DMS79 treated with DMSO at 0.1 percent for 48 hours (cell line): ENCODE results near the gene CSTPP1.
"Not testable (repeated sequence)": the region's sequence is repeated elsewhere in the genome, so short reads cannot be mapped to it uniquely, and the experiment has no call there.

ENCODE experiments used
- DNase-seq: peaks from one replicate; lab custom pipeline; 2025; lab: John Stamatoyannopoulos, UW

The CSTPP1 gene

DNA sequence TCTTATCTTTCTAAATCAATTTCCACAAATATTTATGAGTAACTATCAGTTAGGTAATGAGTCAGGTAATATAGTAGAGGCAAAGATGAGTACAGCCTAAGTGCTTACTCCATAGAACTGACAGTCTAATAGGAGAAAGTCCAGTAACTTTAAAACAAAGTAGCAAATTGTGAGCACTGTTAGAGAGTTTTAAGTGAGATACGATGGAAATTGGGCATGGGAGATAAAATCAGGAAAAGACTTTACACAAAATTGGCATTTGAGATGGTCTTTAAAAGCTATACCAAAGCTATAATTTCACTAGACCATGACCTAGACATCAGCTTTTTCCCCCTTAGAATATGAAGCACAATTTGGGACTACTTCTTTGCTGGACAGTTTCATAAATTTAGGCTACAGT lies 113.7 kb downstream of the CSTPP1 start:
- no peak for DNase-seq

DNA sequence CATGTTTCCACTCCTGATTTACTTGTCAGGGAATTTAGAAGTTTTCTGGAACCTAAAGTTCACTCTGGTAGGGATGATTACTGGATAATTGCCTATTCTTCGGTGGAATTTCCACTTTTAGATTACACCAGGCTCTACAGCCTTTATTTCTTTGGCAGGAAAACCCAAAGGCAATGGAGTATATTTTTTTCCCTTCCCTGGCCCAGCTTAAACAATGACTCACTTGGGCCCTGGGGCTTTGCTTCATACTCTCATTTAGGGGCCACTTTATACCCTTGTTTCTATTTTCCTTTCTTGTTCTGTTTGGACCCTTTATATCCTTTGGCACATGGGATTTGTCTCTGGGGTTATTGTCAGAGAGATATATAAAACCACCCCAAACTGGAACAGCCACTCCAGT lies 114.7 kb downstream of the CSTPP1 start:
- no peak for DNase-seq

DNA sequence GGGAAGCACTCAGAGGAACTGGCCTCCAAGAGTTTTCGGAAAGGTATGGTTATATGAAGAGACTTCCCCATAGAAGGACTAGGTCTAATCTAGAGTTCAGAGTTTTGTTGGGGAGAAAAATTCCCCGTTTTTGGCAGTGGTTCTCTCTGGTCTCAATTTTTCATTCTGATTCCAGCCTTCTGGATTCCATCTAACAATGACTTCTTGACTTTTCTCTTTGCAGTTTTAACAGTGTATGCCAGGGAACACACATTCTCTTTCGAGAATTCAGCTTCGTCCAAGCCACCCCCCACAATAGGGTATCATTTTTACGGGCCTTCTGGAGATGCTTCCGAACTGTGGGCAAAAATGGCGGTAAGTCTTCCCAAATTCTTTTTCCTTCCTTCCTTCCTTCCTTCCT lies 115.6 kb downstream of the CSTPP1 start:
- DNase-seq, result no peak

DNA sequence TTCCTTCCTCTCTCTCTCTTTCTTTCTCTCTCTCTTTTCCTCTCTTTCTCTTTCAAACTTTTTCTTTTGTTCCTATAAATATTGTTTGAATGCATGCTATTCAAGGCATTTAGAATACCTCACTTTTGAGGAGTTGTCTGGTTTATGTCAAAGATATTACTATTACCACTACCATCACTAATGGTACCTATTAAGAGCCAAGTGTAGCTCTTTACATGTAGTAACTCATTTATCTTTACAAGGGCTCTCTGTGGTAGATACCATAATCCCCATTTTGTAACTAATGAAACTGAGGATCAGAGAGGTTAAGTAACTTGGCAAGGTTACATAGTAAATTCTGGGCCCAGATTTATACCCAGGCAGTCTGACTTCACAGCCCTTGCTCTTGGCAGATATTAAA lies 116.0 kb downstream of the CSTPP1 start:
- no peak for DNase-seq

DNA sequence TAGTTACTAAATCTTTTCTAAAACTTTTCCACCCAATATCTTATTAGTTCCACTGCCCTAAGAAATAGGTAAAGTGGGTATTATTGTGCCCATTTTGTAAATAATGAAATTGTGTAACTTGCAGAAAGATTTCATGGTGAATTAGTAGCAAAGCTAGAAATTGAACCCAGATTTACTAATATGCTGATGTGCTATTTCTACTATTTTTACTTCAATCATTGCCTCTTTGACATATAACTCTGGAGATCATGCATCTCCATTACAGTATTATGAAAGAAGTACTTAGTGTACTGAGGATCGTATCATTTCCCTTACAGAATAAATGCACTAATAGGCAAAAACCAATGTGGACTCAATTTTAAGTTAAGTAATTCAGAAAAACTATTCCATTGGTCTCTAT lies 119.0 kb downstream of the CSTPP1 start:
- no peak for DNase-seq

DNA sequence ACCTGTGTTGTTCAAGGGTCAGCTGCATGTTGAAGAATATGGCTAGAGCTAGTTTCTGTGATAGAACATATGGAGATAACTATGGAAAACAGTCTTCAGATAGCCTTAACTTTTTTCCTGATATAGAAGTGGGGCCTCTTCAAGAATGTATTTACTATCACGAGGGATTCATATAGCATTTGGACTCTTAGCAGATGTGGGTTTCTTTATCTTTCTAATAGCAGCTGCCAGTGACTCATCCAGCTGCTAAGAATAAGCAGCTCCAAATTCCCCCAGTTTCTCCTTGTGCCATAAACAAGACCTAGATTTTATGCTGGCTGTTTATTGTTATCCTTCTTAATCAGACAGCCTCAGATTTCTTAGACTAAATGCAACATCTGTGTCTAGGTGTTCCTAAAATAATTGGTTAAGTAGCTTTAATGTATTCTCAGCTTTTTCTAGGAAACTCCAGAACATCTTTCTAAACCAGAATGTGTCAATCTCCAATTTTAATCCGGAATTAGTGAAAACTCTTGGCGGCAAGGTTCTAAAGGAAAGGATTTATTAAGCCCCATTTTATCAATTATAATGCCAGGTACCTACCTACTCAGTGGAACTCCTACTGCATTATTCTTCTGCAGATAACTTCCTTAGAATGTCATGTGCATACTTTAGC lies 119.8 kb downstream of the CSTPP1 start:
- DNase-seq, result no peak

DNA sequence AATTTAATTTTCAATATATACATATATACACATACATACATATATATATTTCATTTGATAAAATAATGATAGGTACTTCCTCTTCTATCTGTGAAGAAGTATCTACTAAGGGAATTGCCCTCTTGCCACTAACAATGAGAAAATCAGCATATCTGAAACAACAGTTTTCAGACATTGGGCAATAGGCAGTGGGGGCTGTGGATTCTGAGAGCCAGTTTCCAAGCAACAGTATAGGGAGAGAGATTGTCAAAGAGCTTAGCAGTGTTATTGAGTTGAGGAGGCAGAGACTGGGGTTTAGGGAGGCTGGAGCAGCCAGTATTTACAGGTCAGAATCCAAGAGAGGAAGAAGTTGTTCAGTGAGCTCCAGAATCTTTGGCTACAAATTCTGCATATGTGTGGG lies 120.8 kb downstream of the CSTPP1 start:
- no peak for DNase-seq

DNA sequence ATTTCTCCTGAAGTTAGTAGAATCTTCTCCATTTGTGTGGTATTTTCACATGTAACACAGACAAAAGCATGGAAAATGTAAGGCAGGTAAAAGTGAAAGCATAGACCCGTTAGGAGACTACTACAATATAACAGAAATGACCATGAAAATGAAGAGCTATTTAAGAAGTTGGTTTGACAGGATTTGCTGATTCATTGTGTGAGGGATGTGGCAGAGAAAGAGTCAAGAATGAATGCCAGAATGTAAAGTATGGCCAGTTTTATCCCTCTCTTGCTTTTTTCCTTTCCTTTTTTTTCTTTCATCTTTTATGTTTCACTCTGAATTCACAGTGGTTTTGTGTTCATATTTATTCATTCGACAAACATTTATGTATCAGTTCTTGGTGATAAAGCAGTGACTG lies 124.2 kb downstream of the CSTPP1 start:
- no peak for DNase-seq

DNA sequence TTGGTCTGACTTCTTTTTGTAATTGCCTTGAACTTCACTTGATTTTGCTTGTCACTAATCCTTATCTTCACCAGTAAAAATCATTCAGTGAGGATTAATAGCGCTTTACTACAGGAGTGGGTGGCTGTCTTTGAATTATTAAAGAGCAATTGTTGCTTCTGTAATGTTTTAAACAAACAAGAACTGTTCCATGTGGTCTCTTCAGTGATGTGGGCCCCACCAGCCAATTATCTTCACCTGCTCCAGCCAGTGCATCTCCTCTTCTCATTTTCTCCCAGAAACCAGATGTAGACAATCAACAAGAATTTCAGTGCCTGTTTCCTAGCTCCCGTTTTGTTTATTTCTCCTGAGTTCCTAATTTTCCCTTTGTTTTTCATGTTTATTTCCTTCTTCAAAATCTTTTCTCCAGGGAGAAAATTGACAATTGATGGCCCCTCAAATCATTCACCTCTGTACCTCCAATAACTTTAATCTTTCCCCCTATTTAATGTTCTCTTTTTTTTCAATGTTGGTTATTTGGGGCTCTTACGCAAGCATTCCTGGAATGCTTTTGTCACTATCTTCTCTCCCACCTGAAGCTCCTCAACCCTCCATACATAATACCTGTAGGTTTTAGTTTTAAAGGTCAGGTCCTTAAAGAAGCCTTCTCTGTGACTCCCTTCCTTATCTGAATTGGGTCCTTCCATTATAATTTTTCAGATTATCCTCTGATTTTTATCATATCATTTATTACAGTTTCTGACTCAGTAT lies 125.0 kb downstream of the CSTPP1 start:
- DNase-seq, result no peak

DNA sequence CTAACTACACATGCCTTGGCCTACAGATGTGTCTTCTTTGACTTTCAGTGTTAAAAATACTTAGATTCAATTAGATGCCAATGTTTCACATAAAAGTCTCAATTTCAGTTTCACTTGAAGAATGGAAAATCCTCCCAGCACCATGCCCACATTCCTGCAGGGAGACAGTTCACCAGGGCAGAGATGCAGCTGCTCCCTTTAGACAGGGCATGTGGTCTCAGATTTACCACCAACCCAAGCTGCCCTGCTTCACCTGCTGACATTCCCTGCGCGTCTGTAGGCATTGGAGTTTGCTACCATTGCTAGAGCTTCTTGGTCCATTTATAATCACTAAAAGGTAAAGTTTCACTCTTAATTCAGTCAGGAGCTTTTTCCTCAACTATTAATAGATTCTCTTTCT lies 126.2 kb downstream of the CSTPP1 start:
- DNase-seq, result no peak

DNA sequence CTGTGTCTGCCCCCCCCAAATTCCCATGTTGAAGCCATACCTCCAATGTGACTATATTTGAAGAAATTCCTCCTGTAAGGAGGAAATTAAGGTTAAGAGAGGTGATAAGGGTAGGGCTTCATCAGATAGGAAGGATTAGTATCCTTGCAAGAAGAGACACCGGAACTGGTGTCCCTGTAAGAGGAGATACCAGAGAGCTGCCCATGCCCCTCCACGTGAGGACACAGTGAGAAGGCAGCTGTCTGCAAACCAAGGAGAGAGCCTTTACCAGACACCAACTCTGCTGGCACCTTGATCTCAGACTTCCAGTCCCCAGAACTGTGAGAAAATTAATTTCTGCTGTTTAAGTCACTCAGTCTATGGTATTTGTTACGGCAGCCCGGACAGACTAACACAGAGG lies 130.8 kb downstream of the CSTPP1 start:
- no peak for DNase-seq

DNA sequence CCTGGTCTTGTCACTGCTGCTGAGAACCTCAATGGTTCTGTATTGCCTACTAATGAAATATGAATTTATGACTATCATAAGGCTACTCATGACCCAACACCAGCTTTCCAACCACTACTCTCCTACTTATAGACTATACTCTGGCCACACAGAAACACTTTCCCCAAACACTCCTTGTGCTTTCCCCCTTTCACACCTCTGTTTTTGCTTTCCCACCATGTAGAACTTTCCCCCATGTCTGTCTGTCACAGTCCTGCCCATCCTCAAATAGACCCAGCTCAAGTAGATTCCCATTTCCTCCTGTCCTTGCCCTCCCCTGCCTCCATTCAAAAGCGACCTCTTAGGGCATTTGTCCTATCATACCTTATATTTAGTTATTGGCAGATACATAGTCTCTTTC lies 134.2 kb downstream of the CSTPP1 start:
- no peak for DNase-seq

DNA sequence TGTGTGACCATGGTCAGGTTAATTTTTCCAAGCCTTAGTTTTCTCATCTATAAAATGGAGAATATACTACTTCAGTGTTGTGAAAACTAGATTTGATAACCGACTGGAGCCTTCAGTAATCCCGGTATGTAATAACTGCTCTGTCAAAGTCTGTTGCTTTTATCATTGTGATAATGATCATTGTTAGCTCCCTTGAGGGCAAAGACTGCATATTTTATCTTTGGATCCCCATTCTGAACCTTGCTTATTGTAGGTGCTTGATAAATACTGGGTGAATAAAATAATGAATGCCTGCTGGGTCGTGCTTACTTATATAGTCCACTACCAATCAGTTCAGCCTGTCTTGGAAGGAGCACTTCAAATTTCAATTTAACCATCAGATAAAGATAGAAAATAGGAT lies 134.8 kb downstream of the CSTPP1 start:
- DNase-seq, result no peak

DNA sequence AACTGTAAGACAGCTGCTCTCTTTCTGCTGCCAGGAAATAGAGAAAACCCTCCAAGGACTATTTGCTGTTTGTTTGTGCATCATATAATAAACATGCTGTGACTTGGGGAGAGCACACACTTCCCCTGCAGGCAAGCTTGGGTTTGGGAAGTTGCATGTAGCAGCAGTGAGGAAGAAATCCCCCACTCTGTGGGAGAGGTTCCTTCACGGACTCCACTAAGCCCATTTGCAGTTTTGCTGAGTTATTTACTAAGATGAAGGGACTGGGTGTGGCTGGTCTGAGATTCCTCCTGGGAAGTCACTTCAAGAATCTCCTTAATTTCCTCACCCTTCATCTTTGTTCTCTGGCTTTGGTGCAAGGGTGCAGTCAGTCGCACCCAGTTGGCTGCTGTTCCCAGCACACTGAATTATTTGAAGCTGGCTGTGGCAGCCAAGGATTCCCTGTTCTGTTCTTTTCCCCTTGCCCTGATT lies 135.3 kb downstream of the CSTPP1 start:
- no peak for DNase-seq

DNA sequence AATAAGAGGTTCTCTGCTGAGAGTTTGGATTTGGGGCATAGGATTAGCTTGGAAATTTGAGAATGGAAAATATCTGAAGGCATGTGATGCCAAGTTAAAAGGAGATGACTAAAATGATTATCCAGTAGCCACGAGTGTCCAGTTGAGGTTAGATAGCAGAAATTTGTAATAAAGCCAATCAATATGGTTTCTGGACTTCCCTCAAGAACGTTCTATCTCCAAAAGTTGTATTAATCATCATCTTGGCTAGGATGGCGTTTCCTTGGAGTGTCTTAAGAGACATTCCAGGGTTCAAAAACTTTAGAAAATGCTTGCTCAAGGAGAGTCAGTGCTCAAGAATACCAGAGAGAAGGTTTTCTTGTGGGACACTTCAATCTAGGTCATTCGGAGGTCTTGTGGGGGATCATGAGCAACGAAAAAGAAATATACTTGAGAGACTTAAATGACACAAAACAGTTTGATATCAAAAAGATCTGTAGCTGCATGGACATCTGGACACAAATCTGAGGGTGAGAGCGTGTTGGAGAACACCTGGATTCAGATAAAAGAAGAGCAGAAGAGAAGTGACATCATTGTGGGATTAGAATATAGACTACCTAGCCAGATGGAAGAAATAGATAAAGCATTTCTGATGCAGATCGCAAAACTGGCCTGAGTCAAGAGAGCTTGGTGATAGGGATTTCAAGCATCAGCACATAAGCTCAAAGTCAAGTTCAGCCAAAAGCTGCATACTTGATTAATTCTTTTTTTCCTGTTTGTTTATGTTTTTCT lies 142.4 kb downstream of the CSTPP1 start:
- no peak for DNase-seq

DNA sequence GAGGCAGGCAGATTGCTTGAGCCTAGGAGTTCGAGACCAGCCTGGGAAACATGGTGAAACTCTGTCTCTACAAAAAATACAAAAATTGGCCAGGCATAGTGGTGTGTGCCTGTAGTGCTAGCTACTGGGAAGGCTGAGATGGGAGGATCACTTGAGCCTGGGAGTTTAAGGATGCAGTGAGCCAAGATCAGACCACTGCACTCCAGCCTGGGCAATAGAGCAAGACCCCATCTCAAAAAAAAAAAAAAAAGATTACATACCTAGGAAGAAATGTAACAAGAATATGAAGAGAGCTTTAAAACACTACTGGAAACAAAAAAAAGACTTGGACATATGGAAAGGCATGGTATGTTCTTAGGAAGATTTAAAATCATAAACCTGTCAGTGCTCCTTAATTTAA lies 144.2 kb downstream of the CSTPP1 start:
- DNase-seq, result not testable (repeated sequence)

DNA sequence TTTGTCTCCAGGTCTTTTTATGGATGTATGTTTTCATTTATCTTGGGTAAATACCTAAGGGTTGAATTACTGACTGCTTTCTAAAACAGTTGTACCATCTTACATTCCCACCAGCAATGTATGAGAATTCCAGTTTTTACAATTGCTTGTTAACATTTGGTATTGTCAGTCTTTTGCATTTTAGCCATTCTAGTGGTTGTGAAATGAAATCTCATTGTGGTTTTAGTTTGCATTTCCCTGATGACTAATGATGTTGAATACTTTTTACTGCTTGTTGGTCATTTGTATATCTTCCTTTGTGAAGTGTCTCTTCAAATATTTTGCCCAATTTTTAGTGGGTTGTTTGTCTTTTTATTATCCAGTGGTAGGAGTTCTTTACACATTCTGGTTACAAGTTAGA lies 147.4 kb downstream of the CSTPP1 start:
- DNase-seq, result no peak

DNA sequence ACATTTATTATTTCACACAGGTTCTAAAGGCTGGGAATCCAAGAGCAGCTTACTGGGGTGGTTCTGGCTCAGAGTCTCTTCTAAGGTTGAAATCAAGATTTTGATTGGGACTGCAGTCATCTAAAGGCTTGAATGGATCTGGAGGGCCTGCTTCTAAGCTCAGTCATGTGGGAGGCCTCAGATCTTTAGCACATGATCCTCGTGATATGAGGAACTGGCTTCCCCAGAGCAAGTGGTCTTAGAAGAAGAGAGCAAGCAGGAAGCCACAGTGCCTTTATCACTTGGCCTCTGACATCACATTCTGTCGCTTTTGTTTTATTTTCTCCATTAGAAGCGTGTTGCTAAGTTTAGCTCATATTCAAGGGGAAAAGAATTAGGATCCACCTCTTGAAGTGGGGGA lies 151.2 kb downstream of the CSTPP1 start:
- DNase-seq, result no peak

DNA sequence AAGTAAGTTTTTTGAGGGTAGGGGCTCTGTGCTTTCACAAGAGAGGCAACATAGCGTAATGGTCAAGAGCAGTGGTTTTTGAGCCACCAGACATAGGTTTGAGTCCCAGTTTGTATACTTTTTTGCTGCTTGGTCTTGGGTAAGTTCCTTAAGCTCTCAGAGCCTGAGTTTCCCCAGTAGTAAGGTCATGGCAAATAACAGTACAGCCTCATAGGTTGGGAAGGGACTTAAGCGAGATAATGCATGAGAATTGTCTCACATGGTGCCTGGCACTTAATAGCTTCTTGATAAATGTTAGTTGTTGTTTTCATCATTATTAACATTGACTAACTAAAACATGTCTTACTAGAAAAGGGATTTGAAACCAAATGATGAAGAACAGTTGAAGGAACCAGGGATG lies 157.0 kb downstream of the CSTPP1 start:
- no peak for DNase-seq

DNA sequence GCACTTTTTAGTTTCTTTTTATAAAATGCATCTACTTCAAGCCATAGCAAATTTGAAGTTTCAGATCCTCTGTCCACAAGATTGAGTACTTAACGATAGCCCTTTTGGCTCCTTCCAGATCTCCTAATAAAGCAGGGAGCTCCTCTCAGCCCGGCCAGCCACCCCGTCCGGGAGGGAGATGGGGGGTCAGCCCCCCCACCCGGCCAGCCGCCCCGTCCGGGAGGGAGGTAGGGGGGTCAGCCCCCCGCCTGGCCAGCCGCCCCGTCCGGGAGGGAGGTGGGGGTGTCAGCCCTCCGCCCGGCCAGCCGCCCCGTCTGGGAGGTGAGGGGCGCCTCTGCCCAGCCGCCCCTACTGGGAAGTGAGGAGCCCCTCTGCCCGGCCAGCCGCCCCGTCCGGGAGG lies 160.3 kb downstream of the CSTPP1 start:
- DNase-seq, result not testable (repeated sequence)

DNA sequence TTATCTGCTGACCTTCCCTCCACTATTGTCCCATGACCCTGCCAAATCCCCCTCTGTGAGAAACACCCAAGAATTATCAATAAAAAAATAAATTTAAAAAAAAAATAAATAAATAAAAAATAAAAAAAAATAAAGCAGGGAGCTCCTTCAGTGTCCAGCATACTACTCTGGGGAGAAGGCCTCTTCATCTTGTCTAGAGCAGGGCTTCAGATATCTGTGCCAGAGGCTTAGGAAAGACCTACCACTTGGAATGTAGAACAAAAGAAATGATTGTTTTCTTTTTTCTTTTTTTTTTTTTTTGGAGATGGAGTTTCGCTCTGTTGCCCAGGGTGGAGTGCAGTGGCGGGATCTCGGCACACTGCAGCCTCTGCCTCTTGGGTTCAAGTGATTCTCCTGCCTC lies 161.7 kb downstream of the CSTPP1 start:
- not testable (repeated sequence) for DNase-seq

DNA sequence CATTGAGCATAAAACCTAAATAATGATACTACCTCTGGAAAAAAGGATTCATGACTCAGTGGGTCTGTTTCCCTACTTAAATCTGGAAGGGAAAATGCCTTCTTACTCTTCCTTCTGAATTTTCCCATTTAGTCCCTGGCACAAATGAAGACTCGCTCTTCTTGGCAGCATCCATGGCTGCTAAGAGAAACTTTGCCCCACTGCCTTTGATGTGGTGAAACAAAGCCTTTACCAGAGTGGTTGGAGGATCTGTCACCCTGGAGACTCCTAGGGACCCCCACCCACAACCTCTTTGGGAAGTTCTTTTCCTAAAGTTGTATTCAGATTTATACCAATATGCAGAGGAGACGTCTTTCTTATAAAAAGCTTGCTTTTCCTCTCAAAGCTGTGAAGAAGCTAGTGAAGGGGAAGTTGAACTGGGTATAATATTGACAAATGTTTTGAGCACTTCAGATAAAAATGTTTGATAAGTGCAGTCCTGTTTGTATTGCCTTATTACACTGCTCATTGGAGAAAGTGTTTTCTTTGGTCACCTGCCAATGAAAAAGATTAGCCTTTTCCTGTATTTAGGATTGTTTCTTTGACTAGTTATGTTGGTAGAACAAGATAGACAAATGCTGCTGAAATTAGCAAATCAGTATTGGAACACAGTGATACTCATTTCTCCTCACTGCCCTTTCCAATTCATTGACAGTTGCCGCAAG lies 162.8 kb downstream of the CSTPP1 start:
- DNase-seq, result peak; percentile 38
